NB4 (cell line): ENCODE data around the gene SMIM5.

Experiments
- MYC ChIP-seq: IDR thresholded peaks from 2 replicates; pipeline ENCODE4 v1.6.1; 2011; ENCODE audit warnings: low read depth, low read length
- POLR2A ChIP-seq: IDR thresholded peaks from 2 replicates; pipeline ENCODE4 v1.6.1; 2011; ENCODE audit warnings: mild to moderate bottlenecking; ENCODE audit not compliant: insufficient read length; ENCODE audit errors: extremely low read depth
- TF ChIP-seq, protein P1 (sequence below): IDR thresholded peaks from one replicate; pipeline ENCODE4 v1.5.1; 2012; ENCODE audit warnings: low read depth, low read length

GRCh38 chr17:75679706-75680211 lies 46.5 kb downstream of the SMIM5 start:
- TF ChIP-seq, protein P1, sequence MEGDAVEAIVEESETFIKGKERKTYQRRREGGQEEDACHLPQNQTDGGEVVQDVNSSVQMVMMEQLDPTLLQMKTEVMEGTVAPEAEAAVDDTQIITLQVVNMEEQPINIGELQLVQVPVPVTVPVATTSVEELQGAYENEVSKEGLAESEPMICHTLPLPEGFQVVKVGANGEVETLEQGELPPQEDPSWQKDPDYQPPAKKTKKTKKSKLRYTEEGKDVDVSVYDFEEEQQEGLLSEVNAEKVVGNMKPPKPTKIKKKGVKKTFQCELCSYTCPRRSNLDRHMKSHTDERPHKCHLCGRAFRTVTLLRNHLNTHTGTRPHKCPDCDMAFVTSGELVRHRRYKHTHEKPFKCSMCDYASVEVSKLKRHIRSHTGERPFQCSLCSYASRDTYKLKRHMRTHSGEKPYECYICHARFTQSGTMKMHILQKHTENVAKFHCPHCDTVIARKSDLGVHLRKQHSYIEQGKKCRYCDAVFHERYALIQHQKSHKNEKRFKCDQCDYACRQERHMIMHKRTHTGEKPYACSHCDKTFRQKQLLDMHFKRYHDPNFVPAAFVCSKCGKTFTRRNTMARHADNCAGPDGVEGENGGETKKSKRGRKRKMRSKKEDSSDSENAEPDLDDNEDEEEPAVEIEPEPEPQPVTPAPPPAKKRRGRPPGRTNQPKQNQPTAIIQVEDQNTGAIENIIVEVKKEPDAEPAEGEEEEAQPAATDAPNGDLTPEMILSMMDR: no peak
- TF ChIP-seq POLR2A (no peak), MYC (no peak)
